ENCODE results near the gene GLT6D1. TPM values are rescaled to one million over a fixed set of nuclear protein-coding genes. Genes with fewer than 3 reads are reported as not detected.

The GLT6D1 gene
- total RNA-seq, 1 donor from 2014 or later = not detected

GRCh38 chr9:135622415-135623020 lies 16.8 kb downstream of the GLT6D1 start:
- intact Hi-C loops (cut with micrococcal nuclease) = no loop called here

GRCh38 chr9:135620558-135620957 lies 18.8 kb downstream of the GLT6D1 start:
- intact Hi-C loops (cut with micrococcal nuclease) = no loop called here

- intact Hi-C loops (cut with micrococcal nuclease) = no loop called here
Observed at GRCh38 chr9:135619599-135619886, 19.8 kb downstream of the GLT6D1 start.

- intact Hi-C loops (cut with micrococcal nuclease) = no loop called here
Observed at GRCh38 chr9:135618866-135619598, 20.3 kb downstream of the GLT6D1 start.

GRCh38 chr9:135617991-135618411 lies 21.3 kb downstream of the GLT6D1 start:
- intact Hi-C loops (cut with micrococcal nuclease) = no loop called here

- intact Hi-C loops (cut with micrococcal nuclease) = no loop called here
Observed at GRCh38 chr9:135617538-135617900, 21.8 kb downstream of the GLT6D1 start.

GRCh38 chr9:135616619-135617537 lies 22.5 kb downstream of the GLT6D1 start:
- intact Hi-C loops (cut with micrococcal nuclease) = no loop called here

GRCh38 chr9:135615666-135616618 lies 23.4 kb downstream of the GLT6D1 start:
- intact Hi-C loops (cut with micrococcal nuclease) = no loop called here

GRCh38 chr9:135614821-135615665 lies 24.3 kb downstream of the GLT6D1 start:
- intact Hi-C loops (cut with micrococcal nuclease) = no loop called here

GRCh38 chr9:135613946-135614805 lies 25.2 kb downstream of the GLT6D1 start:
- intact Hi-C loops (cut with micrococcal nuclease) = no loop called here

GRCh38 chr9:135612981-135613910 lies 26.1 kb downstream of the GLT6D1 start:
- intact Hi-C loops (cut with micrococcal nuclease) = no loop called here

- intact Hi-C loops (cut with micrococcal nuclease) = no loop called here
Observed at GRCh38 chr9:135612437-135612836, 26.9 kb downstream of the GLT6D1 start.

- intact Hi-C loops (cut with micrococcal nuclease) = no loop called here
Observed at GRCh38 chr9:135611875-135612209, 27.5 kb downstream of the GLT6D1 start.

- intact Hi-C loops (cut with micrococcal nuclease) = no loop called here
Observed at GRCh38 chr9:135611142-135611874, 28.0 kb downstream of the GLT6D1 start.

GRCh38 chr9:135610290-135611141 lies 28.8 kb downstream of the GLT6D1 start:
- intact Hi-C loops (cut with micrococcal nuclease) = no loop called here

- intact Hi-C loops (cut with micrococcal nuclease) = no loop called here
Observed at GRCh38 chr9:135609366-135609955, 29.9 kb downstream of the GLT6D1 start.
